Stimulated activated CD4-positive, alpha-beta T cell treated with anti-CD3 and anti-CD28 coated beads, TNF-alpha, amount 100 ng/mL, for 48 hours (primary cell): ENCODE data around the gene SLC28A2.
"Not testable (repeated sequence)": the region's sequence is repeated elsewhere in the genome, so short reads cannot be mapped to it uniquely, and the experiment has no call there.

ENCODE experiments used
- DNase-seq, 3 donors: peaks; one replicate each; pipeline ENCODE4 v3.0.0-alpha.2; 2020; ENCODE audit warnings: low read depth in 3 of 3

SLC28A2 gene

GRCh38 chr15:45251888-45252287, at the start of gene SLC28A2:
TSS of gene SLC28A2 (plus strand) at chr15:45252234. CDS start at chr15:45253216, 982 bp downstream.
- DNase-seq = no peak

GRCh38 chr15:45203182-45203581, 48.9 kb upstream of the SLC28A2 start:
- no peak for DNase-seq

- DNase-seq = peak; percentile 56 to 63 (median 62)
Measured at GRCh38 chr15:45205192-45205591, 46.8 kb upstream of the SLC28A2 start.

- no peak for DNase-seq
Measured at GRCh38 chr15:45212493-45212892, 39.5 kb upstream of the SLC28A2 start.

GRCh38 chr15:45221053-45221599, 30.9 kb upstream of the SLC28A2 start:
- DNase-seq = no peak

GRCh38 chr15:45221967-45222366, 30.1 kb upstream of the SLC28A2 start:
- DNase-seq = no peak

- DNase-seq = no peak
Measured at GRCh38 chr15:45224621-45225217, 27.3 kb upstream of the SLC28A2 start.

GRCh38 chr15:45225506-45226273, 26.3 kb upstream of the SLC28A2 start:
- no peak for DNase-seq

GRCh38 chr15:45228931-45229330, 23.1 kb upstream of the SLC28A2 start:
- DNase-seq = no peak

- DNase-seq = no peak
Measured at GRCh38 chr15:45230245-45230965, 21.6 kb upstream of the SLC28A2 start.

- no peak for DNase-seq
Measured at GRCh38 chr15:45231132-45231531, 20.9 kb upstream of the SLC28A2 start.

GRCh38 chr15:45231864-45232562, 20.0 kb upstream of the SLC28A2 start:
- no peak for DNase-seq

GRCh38 chr15:45234562-45235235, 17.3 kb upstream of the SLC28A2 start:
- DNase-seq = no peak

GRCh38 chr15:45236806-45237205, 15.2 kb upstream of the SLC28A2 start:
- not testable (repeated sequence) for DNase-seq

- DNase-seq = no peak
Measured at GRCh38 chr15:45242289-45242688, 9.7 kb upstream of the SLC28A2 start.

- DNase-seq = no peak
Measured at GRCh38 chr15:45249125-45249780, 2.8 kb upstream of the SLC28A2 start.

- no peak for DNase-seq
Measured at GRCh38 chr15:45253330-45253729, 1.3 kb downstream of the SLC28A2 start.

GRCh38 chr15:45254405-45254804, 2.4 kb downstream of the SLC28A2 start:
- DNase-seq = no peak

GRCh38 chr15:45254824-45255223, 2.8 kb downstream of the SLC28A2 start:
- not testable (repeated sequence) for DNase-seq

GRCh38 chr15:45259796-45260195, 7.8 kb downstream of the SLC28A2 start:
- no peak for DNase-seq
